K562 treated with DMSO at 1 percent for 24 hours (cell line): Measurements from ENCODE around the gene ARGLU1. TPM values are rescaled to one million over a fixed set of nuclear protein-coding genes. Genes with fewer than 3 reads are reported as not detected.

Experiments
- total RNA-seq: library from RNA; unstranded; fragments of 300-600 nt; gene quantifications from 2 replicates; pipeline ENCODE4 v1.2.3, GENCODE V29; 2022; ENCODE audit warnings: low read depth; ENCODE audit not compliant: insufficient read depth

ARGLU1 gene, protein sequence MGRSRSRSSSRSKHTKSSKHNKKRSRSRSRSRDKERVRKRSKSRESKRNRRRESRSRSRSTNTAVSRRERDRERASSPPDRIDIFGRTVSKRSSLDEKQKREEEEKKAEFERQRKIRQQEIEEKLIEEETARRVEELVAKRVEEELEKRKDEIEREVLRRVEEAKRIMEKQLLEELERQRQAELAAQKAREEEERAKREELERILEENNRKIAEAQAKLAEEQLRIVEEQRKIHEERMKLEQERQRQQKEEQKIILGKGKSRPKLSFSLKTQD
- 30.8 and 42.4 TPM in 2 replicates for total RNA-seq

DNA sequence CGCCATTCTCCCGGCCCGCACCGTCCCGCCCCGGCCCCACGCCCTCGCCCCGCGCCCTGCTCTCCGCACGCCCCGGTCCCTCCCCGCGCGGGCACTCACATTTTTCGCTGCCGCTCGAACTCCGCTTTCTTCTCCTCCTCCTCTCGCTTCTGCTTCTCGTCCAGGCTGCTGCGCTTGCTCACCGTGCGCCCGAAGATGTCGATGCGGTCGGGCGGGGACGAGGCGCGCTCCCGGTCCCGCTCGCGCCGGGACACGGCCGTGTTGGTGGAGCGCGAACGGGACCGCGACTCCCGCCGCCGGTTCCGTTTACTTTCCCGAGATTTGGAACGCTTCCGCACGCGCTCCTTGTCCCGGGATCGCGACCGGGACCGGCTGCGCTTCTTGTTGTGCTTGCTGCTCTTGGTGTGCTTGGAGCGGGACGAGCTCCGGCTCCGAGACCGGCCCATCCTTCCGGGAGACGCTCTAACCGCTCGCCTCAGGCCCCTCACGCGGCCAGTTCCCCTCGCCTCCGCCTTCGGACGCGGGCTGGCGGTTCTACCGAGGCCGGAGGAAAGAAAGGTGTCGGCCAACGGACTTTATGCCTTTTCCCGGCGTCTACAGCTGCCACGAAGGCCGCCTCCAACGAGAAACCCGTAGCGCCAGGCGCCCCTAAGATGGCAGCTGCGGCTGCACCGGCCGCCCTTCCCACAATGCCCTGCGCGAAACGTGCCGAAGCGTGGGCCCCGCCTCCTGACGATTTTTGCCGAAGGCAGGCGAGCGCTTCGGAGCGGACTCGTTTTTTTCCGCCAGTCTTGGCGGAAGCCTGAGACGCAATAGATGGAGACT is at the start of gene ARGLU1:
TSS of gene ARGLU1 (minus strand) at position 664 of the 825 bp plus-strand sequence. CDS start at position 446, 218 bp downstream.

GRCh38 chr13:106535552-106536243 is 32.2 kb downstream of the ARGLU1 start, which contains the start of gene EFNB2:
Gene EFNB2, minus strand, starts transcription at chr13:106535662. Its CDS starts 698 bp downstream, at chr13:106534964.

Other genes starting within 250 kb of the ARGLU1 start
- gene EFNB2, start 32.5 kb downstream of the ARGLU1 start, total RNA-seq, result 0.42 and 0.80 TPM in 2 replicates